NCI-H748 (cell line): ENCODE data around the gene RFTN1.
"Not testable (repeated sequence)": the region's sequence is repeated elsewhere in the genome, so short reads cannot be mapped to it uniquely, and the experiment has no call there.

Experiments used
- DNase-seq: peaks from one replicate; lab custom pipeline; 2025; ENCODE audit not compliant: unreplicated experiment; lab: John Stamatoyannopoulos, UW

Gene RFTN1

DNA sequence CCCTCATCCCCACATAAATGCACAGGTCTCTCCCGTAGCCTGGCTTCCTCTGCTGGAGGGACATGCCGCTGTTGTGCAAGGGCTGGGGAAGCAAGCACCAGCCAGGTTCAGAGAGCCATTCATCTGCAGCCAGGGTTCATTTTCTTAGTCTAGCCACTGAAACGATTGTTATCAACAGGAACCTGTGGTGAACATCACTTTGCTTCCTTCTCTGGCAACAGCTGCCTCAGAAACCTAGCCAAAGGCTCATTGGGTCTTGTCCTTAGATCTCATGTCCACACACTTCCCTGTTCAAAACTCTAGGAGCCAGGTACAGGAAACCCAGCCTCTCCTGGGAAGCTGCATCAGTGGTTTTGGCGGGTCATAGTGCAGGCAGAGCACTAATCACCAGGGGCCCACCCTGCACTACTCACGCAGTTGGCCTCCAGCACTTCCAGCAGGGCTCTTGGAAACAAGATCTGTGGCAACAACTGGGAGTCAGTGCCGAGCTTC, 201.5 kb downstream of the RFTN1 start:
- no peak for DNase-seq

DNA sequence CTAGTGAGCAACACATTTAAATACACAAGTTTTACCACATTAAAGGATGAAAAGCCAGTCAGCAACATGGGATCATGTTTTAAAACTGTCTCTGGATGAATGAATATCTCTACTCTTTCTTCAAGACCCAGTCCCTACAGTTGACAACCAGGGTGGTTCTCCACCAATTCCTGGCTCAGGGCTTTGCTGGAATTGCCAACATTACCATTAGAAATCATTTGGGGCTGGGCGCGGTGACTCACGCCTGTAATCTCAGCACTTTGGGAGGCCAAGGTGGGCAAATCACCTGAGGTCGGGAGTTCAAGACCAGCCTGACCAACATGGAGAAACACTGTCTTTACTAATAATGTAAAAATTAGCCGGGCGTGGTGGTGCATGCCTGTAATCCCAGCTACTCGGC, 203.0 kb downstream of the RFTN1 start:
- DNase-seq: not testable (repeated sequence)

DNA sequence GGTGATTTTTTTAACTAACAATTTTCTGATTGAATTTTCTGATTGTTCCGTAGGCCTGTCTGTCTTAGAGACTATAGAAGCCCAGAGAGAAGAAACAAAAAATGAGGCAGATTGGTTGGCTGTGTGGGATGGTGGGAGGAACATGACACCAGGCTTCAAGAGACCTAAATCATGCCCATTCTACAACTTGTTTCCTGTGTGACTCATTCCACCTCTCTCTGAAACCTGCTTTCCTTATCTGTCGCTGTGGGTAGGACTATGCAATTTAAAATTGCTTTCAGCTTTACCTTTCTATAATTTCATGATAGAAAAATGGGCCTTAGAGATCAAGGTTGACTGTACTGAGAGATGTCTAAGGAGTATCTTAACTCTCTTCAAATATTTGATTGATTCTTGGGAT, 203.9 kb downstream of the RFTN1 start:
- DNase-seq: no peak

GRCh38 chr3:16308727-16309126, 204.8 kb downstream of the RFTN1 start:
- DNase-seq: no peak

DNA sequence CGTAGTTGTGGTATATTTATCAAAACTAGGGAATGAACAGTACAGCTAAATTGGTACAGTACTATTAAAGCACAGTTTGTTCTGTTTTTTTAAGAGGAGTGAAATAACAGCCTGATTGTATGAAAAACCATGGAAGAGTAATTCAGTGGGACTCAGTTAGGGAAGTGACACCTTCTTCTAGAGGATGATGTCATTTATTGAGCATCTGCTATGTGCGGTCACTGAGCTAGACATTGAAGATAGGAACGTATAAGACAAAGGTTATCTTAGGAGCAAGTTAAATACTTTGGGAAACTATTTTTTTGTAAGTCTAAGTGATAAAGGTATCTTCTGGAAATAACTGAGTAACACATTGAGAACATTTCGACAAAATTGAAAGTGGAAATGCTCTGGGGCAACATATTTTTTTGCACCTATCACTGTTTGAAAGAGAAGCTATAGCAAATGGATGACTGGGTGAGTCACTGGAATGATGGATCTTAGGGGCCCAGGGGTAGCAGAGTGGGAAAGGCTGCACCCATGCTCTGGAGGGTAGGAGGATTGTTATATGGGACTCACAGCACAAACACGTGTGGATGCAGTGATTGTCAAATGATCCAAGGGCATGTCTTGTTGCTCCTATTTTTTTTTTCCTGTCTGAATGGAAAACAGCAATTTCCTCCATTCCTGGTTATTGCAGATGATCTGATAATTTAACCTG, 205.5 kb downstream of the RFTN1 start:
- no peak for DNase-seq

DNA sequence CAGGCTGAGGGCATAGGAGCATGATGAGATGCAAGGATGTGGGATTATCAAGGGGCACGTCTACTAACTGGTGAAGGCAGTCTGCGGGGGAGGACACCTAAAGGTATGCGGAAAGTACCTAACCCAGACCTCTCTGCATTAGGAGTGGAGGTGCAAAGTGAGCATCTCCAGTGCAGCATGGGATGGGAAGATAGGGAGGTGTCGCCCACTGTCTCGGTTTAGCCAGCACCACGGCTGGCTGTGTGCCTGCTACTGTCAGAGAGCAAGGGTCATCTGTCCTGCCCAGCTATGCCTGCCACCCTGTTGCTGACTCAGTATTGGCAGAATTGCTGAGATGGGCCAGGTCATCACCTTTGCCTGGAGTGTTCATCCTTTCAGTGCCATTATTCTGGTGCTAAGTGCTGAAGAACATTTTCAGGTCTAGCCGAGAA, 208.4 kb downstream of the RFTN1 start:
- no peak for DNase-seq

- no peak for DNase-seq
Measured at GRCh38 chr3:16304061-16305010, 209.2 kb downstream of the RFTN1 start.

DNA sequence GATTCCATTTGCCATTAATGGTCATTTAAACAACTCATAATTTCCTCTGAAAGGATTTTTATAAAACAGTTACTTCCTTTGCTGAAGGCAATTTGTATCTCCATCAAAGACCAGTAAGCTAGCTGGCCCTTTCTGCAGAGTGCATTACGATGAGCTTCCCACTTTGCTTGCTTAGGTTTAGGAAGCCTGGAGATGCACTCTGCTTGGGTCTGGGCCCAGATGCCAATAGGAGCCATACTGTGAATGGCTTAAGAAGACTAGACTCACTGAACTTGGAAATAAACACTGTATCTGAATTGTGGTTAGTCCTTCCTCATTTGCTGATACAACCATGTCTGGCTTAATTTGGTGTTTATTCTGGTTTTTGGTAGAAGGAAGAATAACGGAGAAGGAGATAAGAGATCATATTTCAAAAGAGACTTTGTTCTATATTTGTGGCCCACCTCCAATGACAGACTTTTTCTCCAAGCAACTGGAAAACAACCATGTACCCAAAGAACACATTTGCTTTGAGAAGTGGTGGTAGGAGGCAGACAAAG, 210.4 kb downstream of the RFTN1 start:
- DNase-seq: no peak

GRCh38 chr3:16302082-16302631, 211.3 kb downstream of the RFTN1 start:
- no peak for DNase-seq

- DNase-seq: no peak
Measured at GRCh38 chr3:16301507-16301906, 212.0 kb downstream of the RFTN1 start.

DNA sequence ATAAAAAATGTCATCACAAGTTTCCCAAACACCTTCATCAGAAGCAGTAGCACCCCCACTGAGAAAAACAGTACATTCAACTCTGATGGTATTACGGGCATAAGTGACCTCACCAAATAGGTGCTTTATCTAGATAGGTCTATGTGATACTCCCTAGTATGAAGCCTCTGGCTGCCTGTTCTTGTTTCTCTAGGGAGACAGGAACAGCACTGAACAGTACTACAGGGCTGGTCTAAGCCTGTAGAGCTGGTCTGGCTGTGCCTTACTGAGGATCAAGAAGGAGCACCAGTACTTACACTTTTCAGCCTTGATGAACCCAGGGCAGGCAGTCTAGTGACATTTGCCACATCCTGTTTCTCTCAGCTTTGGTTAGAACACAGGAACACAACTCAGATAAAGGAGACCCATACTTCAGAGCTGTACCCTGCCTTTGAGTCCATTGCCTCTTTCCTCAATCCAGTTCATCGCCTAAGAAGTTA, 212.6 kb downstream of the RFTN1 start:
- no peak for DNase-seq

DNA sequence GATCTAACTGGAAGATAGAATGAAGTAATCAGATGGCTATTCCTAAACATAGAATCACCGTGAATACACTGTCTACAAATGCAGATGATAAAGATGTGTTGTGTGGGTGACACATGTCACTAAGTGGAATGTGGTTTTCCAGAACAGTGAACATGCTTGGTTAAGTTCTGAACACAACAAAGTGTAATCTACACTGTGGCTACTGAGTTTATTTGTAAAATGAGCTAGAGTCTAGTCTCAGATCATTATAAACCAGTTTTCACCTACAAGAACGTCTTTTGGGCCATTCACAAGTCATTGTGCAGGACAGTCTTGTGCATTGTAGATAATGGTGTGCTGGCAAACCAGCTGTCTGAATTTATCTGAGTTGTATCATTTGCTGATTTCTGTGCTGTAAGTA, 213.2 kb downstream of the RFTN1 start:
- DNase-seq: no peak

- no peak for DNase-seq
Measured at GRCh38 chr3:16299746-16300145, 213.8 kb downstream of the RFTN1 start.

- no peak for DNase-seq
Measured at GRCh38 chr3:16298891-16299290, 214.6 kb downstream of the RFTN1 start.

DNA sequence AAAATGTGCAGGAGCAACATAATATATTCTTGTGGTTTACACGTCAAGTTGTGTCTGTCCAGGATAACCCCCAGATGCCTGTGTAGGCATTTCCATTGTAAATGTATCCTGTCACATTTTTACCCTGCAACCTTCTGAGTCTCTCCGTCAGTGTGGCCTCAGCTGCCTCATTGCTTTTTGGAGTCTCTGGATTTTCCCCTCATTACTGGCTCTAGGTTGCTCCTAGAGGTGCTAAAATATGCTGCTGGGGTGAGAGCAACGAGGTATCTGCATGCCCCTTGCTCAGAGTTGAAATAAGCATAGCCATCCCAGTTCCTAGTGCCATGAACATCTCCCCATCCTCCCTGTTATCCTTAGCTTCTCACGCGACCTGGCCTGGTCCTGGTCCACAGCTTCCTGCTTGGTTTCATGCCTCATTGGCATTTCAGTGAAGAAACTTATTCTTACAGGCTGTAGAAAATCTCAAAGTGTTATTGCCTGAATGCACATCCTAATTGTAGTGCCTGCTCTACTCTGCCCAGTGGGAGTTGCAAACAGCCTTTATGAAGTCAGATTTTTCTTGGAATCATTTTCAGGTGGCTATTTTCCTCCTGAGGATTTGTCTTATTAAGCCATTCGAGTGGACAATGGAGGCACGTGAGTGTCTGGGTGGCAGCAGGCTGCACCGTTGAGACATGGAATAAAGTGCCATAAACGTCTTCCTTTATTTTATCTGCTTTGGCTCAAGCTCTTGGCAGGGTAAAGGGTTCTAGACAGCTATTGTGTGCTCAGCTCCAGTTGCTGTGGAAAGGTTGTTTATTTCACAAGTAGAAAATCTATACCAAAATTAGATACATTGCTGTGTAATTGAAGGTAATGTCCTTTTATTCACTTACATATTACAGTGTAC, 215.3 kb downstream of the RFTN1 start:
- no peak for DNase-seq

DNA sequence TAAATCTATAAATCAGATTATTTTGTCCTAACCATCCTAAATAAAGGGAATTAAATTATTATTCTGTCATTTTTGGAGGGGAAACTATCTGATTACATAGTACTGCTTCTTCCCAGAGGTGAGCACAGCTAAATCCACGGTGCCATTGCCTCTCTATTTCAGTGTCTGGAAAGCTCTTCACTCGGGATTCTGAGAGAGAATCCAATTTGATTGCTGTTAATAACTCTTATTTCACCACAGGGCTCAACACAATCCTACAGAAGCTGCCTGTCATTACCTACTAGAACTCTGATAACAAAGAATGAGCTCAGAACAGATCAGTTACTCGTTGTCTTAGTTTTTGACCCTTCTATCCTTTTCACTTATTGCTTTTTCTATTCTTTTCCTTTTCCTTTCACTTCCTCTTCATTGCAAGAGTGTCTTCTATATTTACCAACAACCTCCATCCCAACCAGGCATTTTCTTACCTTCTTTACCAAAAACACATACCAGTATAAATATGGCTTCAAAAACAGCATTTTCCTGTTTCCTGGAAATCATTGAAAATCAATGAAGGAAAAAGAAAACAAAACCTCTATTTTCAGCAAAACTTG, 218.1 kb downstream of the RFTN1 start:
- DNase-seq: no peak

GRCh38 chr3:16294844-16295243, 218.7 kb downstream of the RFTN1 start:
- DNase-seq: no peak

DNA sequence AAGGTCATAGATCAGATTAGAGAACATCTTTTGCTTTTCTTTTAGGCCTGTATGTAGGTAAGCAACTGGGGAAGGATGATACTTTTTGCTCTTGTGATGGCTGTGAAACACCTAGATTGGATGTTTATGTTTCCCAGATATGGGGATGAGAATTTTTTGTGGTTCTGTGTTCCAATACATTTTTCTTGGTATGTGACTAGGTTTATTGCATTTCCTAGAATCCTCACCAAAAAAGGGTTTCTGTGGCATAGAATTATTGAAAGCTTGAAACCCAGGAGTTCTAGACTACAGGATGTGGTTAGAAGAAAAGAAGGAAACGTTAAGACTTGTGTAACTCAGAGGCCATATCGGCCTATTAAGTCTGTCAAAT, 222.7 kb downstream of the RFTN1 start:
- DNase-seq: no peak

GRCh38 chr3:16290007-16290826, 223.3 kb downstream of the RFTN1 start:
- DNase-seq: peak; percentile 30
